COLO668 (cell line): ENCODE data around the gene PDE6A.
"Not testable (repeated sequence)": the region's sequence is repeated elsewhere in the genome, so short reads cannot be mapped to it uniquely, and the experiment has no call there.

Experiments used
- DNase-seq: peaks from one replicate; lab custom pipeline; 2025; ENCODE audit not compliant: unreplicated experiment; lab: John Stamatoyannopoulos, UW

The PDE6A gene

GRCh38 chr5:149898811-149899210 lies 45.8 kb downstream of the PDE6A start:
- DNase-seq = no peak

- DNase-seq = no peak
These were observed 48.9 kb downstream of the PDE6A start for GRCh38 chr5:149895416-149896345.

- DNase-seq = no peak
These were observed 50.4 kb downstream of the PDE6A start for GRCh38 chr5:149894237-149894636.

- no peak for DNase-seq
These were observed 51.1 kb downstream of the PDE6A start for GRCh38 chr5:149893403-149893931.

- DNase-seq = no peak
These were observed 52.0 kb downstream of the PDE6A start for GRCh38 chr5:149892594-149892993.

- no peak for DNase-seq
These were observed 56.3 kb downstream of the PDE6A start for GRCh38 chr5:149888280-149888679.

- no peak for DNase-seq
These were observed 56.9 kb downstream of the PDE6A start for GRCh38 chr5:149887622-149888183.

- no peak for DNase-seq
These were observed 57.7 kb downstream of the PDE6A start for GRCh38 chr5:149886692-149887470.

- DNase-seq = no peak
These were observed 58.5 kb downstream of the PDE6A start for GRCh38 chr5:149886060-149886459.

GRCh38 chr5:149885513-149885912 lies 59.1 kb downstream of the PDE6A start:
- no peak for DNase-seq

GRCh38 chr5:149883550-149883949 lies 61.0 kb downstream of the PDE6A start:
- no peak for DNase-seq

- not testable (repeated sequence) for DNase-seq
These were observed 62.0 kb downstream of the PDE6A start for GRCh38 chr5:149882633-149883032.

GRCh38 chr5:149881874-149882273 lies 62.7 kb downstream of the PDE6A start:
- DNase-seq = no peak

GRCh38 chr5:149881069-149881622 lies 63.4 kb downstream of the PDE6A start:
- no peak for DNase-seq

- not testable (repeated sequence) for DNase-seq
These were observed 65.0 kb downstream of the PDE6A start for GRCh38 chr5:149879593-149879992.

GRCh38 chr5:149878371-149878770 lies 66.2 kb downstream of the PDE6A start:
- DNase-seq = no peak

GRCh38 chr5:149873896-149874295 lies 70.7 kb downstream of the PDE6A start:
- DNase-seq = no peak

GRCh38 chr5:149872351-149873040 lies 72.1 kb downstream of the PDE6A start:
- DNase-seq = no peak

- DNase-seq = no peak
These were observed 73.1 kb downstream of the PDE6A start for GRCh38 chr5:149871471-149871870.

- no peak for DNase-seq
These were observed 73.9 kb downstream of the PDE6A start for GRCh38 chr5:149870697-149871096.

- DNase-seq = no peak
These were observed 74.4 kb downstream of the PDE6A start for GRCh38 chr5:149870232-149870631.
